Stimulated activated CD4-positive, alpha-beta T cell treated with anti-CD3 and anti-CD28 coated beads, Interleukin-1b, Interleukin-23, amount 100 ng/mL, for 1 hour (primary cell): ENCODE results near the gene DAZAP2.

Experiments
- DNase-seq, 2 donors: peaks; one replicate each; pipeline ENCODE4 v3.0.0-alpha.2; 2020; ENCODE audit warnings: low read depth in 2 of 2

The DAZAP2 gene

DNA sequence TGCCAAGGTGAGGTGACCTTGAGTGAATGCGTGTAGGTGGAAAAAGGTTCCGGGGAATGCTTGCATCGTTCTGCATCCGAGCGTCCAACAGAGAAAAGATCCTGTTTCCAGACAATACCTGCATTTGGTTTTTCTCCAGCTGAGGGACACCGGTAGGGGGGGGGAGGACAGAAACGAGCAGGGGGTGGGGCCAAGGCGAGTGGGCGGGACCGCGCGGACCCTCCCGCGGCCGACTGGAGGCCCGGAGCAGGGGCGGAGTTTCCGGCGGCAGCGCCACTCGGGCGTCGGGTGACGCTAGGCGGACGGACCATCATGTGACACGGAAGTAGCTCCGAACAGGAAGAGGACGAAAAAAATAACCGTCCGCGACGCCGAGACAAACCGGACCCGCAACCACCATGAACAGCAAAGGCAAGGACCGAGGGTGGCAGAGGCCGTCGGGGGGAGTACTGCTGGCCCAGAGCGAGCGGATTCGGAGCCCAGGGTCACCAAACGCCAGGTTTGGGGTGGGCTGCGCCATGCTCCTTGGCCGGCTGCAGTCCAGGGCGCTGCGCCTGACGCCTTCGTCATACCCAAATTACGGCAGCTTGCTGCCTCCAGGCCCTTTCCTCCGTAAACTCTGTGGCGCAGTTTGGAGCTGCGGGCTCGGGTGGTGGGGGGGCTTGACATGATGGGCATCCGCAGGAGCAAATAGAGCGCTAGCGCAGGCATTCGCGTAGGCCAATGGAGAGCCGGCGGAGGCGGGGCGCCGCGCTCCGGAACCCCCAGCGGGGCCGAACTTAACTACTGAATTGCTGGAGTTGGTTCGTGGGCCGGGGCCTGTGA is at the start of gene DAZAP2:
DAZAP2 (plus strand) TSS at position 317 of the 825 bp plus-strand sequence; CDS start at position 399, 82 bp downstream.
- peak; percentile 89 to 90 for DNase-seq

- DNase-seq: no peak
Measured at GRCh38 chr12:51189790-51190355, 48.8 kb upstream of the DAZAP2 start.

GRCh38 chr12:51190820-51191219 is 47.8 kb upstream of the DAZAP2 start:
- no peak for DNase-seq

GRCh38 chr12:51191516-51192283 is 46.9 kb upstream of the DAZAP2 start:
- DNase-seq: no peak

- no peak for DNase-seq
Measured at GRCh38 chr12:51192284-51192671, 46.3 kb upstream of the DAZAP2 start.

DNA sequence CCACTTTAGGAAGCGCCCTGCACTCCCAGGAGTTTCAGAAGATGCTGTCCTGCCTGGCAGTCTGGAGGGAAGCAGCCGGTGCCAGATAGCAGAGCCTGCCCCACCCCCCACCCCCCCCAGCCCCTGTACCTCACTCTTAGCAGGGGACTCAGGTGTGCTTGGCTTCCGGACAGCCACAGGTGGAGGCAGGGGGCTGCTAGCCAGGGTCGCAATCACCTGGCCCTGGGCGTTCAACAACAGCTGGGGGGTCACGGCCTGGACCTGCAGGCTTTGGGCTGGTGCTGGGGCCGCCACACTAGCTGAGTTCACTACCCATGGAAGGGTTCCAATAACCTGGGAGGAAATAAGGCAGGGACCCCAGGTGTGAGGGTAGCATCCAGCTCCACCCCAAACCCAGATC is 42.8 kb upstream of the DAZAP2 start:
- no peak for DNase-seq

GRCh38 chr12:51196547-51196946 is 42.1 kb upstream of the DAZAP2 start:
- no peak for DNase-seq

DNA sequence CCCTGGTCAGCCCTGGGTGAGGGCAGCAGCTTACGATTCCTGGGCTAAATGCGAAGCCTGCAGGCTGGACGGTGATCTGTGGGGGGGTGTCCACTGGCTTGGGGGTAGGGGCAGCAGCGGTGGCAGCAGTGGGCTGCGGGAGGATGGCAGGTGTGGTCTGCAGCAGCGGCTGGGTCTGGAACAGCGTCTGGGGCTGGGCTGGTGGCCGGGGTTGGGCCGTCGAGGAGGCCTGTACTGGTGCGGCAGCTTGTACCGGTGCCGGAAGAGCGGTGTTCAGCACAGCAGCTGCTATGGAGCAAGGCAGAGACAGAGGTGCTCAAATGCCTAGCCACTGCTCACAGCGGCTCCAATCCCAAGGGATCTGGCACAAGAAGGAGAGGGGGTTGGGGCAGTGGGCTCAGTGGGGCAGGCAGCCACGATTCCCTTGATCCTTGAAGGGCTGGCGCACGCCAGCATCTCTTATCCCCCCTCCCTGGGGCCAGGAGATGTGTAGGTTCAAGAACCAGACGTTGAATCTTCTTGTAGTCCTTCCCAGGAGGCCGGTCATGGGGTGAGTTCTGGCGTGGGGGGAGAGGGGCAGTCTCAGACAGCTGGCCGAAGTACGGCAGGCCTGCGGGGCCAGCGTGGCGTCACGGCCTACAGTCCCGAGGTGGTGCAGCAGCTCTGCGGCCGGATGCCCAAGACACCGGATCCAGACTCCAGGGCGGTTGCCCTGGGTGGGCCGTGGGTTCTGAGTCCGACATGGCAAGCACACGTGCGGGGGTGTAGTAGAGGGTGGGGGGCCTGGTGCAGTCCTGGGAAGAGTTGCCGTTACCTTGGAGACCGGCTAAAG is 40.7 kb upstream of the DAZAP2 start:
- DNase-seq: no peak

GRCh38 chr12:51198568-51199365 is 39.9 kb upstream of the DAZAP2 start:
- no peak for DNase-seq

DNA sequence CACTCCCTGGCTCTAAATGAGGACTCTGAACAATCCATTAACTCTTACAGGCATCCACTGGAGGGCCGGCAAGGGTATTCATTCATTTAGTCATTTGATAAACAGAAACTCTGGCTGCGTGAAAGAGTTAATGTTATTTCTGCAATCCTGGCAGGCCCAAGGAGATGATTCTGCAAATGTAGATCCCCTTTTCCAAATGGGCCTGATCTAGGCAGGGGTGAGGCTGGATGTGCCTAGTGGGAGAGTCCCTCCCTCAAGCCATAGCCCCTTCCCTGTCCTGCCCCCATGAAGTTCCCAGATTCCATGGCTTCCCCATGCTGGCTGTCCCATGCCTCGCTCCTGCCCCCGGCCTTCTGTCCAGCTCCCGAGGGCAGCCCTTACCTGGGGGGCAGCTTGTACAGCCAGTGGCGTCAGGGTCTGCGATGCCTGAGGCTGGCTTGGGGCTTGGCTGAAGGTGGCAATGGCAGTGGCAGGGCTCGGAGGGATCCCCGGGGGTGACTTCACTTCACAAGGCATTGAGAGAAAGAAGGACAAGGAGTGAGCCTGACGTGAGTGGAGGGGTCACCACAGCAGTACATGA is 39.2 kb upstream of the DAZAP2 start:
- no peak for DNase-seq

GRCh38 chr12:51200156-51200555 is 38.5 kb upstream of the DAZAP2 start:
- no peak for DNase-seq

- DNase-seq: no peak
Measured at GRCh38 chr12:51200806-51201205, 37.8 kb upstream of the DAZAP2 start.

GRCh38 chr12:51202718-51203117 is 35.9 kb upstream of the DAZAP2 start:
- DNase-seq: no peak

DNA sequence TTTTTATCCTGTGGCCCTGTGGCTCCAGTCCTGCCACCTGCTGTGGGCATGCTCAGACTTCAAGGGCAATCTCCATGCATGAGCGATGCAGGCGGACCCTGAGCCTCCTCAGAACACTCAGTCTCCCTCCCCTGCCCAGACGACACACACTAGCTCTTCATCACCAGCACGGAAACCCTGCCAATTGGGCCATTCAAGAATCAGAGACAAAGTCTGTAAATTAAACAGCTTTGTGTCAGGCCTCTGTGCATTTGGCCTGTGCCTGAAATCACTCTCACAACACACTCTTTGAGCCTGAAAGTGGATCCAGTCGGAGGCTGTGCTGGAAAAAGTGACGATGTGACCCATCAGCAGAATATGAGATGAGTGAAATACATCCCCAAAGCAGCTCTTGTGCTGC is 33.3 kb upstream of the DAZAP2 start:
- no peak for DNase-seq

DNA sequence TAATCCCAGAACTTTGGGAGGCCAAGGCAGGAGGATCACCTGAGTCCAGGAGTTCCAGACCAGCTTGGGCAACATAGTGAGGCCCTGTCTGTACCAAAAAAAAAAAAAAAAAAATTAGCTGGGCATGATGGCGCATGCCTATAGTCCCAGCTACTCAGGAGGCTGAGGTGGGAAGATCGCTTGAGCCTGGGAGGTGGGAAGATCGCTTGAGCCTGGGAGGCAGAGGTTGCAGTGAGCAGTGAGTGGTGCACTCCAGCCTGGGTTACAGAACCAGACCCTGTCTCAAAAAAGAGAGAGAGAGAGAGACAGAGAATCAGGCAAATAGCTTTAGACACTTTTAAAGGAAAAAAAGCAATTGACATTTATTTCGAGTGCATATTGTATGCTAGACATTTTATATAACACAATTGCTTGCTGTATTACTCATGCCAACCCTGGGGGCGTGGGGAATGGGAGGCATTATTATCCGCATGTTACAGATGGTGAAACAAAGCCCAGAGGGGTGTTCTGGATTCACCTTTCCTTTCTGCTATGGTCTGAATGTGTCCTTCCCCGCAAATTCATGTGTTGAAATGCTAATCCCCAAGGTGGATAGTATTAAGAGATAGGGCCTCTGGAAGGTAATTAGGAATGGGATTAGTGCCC is 30.5 kb upstream of the DAZAP2 start:
- no peak for DNase-seq

DNA sequence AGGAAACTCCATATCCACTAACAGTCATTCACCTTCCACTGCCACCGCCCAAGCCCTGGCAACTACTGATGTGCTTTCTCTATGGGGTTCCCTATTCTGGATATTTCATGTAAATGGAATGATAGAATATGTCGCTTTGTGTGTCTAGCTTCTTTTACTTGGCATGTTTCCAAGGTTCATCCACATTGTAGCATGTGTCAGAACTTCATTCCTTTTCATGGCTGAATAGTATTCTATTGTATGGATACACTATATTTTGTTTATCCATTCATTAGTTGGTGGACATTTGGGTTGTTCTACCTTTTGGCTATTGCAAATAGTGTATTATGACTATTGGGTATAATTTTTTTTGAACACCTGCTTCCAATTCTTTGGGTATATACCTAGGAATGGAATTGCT is 29.4 kb upstream of the DAZAP2 start:
- DNase-seq: no peak

GRCh38 chr12:51210690-51211395 is 27.8 kb upstream of the DAZAP2 start:
- DNase-seq: no peak

DNA sequence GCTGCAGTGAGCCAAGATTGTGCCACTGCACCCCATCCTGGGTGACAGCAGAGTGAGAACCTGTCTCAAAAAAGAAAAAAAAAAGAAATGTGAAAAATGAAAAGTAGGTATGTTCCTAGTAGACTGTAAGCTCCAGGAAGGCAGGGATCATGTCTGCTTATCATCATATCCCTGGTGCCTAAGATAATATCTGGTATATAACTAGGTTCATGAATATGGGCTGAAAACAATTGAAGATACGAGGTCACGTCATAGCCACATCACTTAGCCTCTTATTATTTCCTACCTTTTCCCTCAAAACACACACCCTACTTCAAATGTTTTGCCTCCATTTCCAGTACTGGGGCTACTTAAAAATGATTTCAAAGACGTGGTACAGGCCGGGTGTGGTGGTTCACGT is 23.7 kb upstream of the DAZAP2 start:
- DNase-seq: no peak

- no peak for DNase-seq
Measured at GRCh38 chr12:51216642-51217041, 22.0 kb upstream of the DAZAP2 start.
